Stimulated activated CD8-positive, alpha-beta memory T cell treated with anti-CD3 and anti-CD28 coated beads, Interleukin-12 subunit alpha, Interleukin-12 subunit beta, amount 100 ng/mL, for 24 hours (primary cell): ENCODE data around the gene MBD3L5.
"Not testable (repeated sequence)": the region's sequence is repeated elsewhere in the genome, so short reads cannot be mapped to it uniquely, and the experiment has no call there.

Source experiments
- DNase-seq: peaks from one replicate; pipeline ENCODE4 v3.0.0-alpha.2; 2020; ENCODE audit errors: extremely low read depth

Gene MBD3L5

DNA sequence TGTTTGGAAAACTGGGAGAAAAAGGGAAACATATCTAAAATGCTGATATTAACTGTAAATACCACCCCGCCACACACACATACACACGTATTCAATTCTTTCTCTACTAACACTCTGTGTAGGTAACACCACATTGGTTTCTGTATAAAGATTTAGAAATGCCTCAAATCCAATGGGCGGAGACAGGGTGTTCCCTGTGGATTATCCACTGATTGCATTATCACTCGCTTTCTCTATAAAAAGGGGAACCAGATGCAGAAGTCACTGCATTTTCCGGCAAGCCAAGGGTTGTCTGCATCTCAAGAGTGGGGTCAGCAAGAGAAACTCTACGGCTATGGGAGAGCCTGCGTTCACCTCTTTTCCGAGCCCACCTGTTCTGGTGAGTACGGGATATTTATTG, at the start of gene MBD3L5:
Gene MBD3L5, plus strand, starts transcription at position 301 of the 400 bp plus-strand sequence. Its CDS starts 34 bp downstream, at position 335.
- DNase-seq = not testable (repeated sequence)

DNA sequence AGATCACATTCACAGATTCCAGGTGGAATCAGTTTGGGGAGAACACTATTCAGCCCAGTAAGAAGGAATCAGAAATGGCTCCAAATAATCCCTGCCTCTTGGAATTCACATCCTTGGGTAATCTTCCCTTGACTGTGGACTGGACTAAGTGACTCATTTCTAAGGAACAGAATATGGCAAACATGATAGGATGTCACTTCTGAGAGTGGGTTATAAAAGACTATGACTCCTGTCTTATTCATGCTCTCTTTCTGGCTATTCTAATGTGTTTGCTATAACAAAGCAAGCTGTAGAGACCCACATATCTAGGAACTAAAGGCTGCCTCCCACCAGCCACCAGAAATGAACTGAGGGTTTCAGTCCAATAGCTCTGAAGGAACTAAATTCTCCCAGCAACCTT, 46.9 kb upstream of the MBD3L5 start:
- DNase-seq = no peak

DNA sequence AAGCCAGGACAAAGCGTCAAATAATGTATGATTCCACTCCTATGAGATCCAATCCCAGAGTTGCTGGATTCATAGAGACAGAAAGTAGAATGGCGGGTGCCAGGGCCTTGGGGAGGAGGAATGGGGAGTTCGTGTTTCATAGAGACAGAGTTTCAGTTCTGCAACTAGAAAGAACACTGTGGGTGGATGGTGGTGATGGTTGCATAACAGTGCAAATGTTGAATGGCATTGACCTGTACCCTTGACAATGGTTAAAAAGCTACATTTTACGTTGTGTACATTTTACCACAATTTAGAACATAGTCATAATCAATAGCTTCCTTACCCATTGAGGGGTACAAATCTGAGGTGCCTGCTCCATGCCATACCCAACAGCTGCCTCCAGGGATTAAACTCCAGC, 42.5 kb upstream of the MBD3L5 start:
- no peak for DNase-seq

DNA sequence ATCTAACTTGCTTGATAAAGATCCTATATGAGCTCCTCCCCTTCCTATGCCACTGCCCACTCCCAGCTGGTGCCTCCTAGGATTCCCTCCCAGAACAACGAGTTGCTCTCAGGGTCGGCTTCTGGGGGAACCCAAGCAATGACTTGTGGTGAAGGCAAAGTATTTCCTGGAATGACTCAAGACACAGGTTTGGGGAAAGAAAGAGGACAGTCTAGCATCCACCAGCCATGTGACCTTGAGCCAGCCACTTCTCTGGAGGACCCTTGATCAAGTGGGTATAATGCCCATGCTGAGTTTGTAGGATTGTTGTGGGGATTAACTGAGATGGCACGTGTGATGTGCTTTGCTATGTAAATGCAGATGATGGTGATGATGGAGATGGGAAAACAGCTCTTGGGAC, 42.1 kb upstream of the MBD3L5 start:
- DNase-seq = no peak

DNA sequence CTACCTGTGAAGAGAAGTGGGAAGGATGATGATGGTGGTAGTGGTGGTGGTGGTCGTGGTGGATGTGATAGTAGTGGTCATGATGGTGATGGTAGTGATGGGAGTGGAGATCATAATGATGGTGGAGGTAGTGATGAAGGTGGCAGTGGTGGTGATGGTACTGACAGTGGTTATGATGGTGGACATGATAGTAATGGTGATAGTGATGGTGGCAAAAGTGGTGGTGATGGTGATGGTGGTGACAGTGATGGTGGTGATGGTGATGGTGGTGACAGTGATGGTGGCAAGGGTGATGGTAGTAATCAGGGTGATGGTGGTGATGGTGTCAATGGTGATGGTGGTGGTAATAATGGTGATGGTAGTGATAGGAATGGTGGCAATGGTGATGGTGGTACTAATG, 35.3 kb upstream of the MBD3L5 start:
- DNase-seq = no peak

DNA sequence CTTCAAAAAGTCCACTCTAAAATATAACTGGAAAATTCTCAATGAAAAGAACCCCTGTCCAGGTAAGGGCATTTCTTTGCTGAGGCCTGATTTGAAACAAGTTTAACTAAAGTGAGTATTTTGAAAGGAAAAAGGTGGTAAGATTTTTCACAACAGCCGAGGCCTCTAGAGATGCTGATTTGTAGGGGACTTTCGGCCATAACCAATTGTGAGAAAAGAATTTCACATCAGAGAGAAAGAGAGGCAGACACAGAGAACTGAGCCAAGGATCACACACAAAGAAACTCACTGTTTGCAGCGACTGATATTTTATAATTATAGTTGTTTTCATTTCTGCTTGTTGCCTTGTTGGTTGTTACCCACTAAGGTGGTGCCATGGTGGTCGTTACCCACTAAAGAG, 33.6 kb upstream of the MBD3L5 start:
- DNase-seq = no peak

DNA sequence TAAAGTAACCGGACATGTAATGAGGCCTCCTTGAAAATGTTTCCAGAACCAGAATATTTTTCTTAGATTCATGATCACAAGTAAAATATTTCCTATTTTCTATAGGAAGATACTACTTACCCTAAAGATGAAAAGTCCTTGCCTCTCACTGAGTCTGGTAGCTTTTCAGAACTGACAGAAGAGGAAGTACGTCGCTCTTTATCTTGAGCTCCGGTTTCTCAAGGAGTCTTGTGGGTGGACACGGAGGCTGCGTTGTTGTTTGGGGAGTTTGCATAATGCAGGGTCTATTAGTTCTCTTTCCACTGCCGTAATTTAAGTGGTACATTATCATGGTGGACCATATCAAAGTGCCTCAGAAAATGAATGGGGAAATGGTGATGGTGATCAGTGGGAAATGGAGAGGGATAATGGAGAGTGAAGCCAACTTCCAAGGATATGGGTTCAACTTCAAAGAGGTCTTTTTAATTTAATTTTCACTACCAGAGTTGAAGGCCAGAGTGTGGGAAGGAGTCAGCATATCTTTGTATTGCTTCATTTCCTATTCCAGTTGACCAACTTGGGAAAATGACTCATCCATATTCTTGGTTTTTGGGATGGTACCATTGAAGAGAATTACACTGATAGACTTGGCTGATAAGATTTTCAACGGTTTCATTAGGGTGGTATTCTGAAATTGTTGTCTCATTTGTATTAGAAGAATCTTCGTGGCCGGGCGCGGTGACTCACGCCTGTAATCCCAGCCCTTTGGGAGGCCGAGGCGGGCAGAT, 32.5 kb upstream of the MBD3L5 start:
- no peak for DNase-seq

DNA sequence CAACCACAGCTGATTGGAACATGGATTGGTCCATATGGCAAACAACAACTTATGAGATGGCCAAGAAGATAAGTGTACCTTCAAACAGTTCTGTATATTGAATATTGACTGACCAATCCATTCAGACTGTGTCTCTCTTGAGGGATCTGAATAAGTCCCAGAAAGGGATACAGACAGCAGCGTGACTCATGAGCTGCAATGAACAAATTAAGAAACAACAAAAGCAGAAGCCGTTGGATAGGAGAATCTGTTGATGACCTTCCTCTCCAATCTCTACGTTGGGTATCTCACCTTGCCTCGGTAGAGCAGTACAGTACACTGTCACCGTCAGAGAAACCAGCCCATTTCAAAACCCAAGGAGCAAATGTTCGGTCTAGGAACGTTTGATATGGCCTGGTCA, 30.4 kb upstream of the MBD3L5 start:
- DNase-seq = no peak

DNA sequence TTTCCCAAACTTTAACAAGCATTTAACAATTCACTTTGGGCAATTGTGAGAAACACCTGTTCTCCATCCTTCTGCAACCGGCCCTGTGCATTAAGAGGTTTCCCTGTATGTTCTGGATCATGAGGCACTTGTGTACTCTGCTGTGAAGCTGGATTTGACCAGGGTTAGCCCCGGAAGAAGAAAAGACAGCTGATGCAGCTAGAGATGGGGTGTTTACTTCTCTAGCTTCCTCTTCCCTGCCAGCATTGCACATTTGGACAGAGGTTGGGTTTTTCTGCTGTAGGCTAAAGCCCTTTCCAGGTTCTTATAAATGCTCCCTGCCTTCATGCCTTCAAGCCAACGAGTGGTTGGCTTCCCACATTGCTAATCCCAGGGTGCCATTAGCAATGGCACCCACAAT, 30.0 kb upstream of the MBD3L5 start:
- no peak for DNase-seq

DNA sequence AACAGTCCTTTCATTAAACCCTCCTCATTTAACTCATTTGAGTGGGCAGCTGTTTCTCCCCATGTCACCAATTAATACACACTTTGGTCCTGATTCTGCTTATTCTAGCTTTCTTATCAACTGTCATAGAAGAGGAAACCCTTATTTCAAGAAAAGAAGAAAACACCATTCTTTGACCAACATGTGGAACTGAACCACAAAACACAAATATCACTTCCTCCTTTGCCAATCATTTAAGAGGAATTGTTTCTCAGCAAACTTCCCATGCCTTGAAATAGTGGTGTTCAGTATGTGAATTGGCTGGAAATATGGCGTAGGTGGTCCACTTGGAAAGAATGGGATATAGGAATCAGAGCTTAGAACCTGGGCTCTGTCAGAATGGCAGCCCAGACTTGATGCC, 29.6 kb upstream of the MBD3L5 start:
- no peak for DNase-seq

DNA sequence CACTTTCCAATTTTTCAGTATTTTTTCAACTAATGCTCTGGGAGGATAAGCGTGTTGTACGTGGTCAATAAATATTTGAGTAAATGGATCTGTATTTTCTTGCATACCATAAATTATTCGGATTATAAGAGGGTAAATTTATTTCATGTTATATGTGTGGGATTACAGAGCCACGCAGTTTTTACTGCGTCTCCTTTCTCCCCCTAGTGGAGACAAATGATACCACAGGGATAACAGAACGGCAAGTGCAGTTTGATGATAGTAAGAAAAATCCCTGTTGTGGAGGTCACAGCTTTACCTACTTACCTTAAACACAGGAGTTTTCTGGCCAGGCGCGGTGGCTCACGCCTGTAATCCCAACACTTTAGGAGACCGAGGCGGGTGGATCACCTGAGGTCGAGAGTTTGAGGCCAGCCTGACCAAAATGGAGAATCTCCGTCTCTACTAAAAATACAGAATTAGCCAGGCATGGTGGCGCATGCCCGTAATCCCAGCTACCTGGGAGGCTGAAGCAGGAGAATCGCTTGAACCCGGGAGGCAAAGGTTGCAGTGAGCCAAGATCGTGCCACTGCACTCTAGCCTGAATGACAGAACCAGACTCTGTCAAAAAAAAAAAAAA, 26.0 kb upstream of the MBD3L5 start:
- DNase-seq = no peak

DNA sequence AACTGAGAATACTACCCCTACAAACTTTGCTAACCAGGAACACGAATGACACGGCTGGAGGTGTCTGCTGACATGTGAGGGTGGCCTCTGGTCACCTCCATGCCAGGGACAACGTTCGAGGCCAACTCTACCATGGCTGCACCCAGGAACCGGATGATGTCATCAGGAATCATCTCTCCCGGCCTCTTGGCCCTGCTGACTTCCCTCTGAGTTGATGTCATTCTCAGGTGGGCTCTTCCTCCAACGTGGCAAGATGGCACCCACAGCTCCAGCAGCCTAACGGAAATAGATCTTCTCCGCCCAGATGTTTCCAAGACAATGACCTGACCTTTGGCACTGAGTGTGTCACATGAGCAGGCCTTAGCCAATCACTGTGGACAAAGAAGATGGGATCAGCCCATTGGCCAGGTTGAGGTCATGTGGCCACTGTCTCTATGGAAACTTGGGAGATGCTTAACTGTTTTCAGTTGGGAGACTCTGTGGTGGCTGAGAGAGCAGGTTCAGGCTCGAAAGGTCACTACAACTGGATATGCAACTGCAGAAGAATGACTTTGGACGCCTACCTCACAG, 24.2 kb upstream of the MBD3L5 start:
- no peak for DNase-seq

DNA sequence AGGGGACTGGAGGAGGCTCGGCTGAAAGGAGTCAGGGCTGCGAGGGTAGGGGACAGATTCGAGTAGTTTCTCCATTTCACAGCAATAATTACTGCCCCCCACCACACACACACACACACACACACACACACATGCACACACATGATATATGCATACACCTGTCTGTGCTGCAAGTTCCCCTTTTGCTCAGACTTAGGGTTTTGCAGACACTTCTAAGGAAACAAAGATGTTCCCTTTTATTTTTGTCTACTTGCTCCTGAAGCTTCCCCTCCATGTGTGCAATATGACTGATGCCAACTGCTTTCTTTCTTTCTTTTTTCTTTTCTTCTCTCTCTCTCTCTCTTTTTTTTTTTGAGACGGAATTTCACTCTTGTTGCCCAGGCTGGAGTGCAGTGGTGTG, 22.5 kb upstream of the MBD3L5 start:
- no peak for DNase-seq

DNA sequence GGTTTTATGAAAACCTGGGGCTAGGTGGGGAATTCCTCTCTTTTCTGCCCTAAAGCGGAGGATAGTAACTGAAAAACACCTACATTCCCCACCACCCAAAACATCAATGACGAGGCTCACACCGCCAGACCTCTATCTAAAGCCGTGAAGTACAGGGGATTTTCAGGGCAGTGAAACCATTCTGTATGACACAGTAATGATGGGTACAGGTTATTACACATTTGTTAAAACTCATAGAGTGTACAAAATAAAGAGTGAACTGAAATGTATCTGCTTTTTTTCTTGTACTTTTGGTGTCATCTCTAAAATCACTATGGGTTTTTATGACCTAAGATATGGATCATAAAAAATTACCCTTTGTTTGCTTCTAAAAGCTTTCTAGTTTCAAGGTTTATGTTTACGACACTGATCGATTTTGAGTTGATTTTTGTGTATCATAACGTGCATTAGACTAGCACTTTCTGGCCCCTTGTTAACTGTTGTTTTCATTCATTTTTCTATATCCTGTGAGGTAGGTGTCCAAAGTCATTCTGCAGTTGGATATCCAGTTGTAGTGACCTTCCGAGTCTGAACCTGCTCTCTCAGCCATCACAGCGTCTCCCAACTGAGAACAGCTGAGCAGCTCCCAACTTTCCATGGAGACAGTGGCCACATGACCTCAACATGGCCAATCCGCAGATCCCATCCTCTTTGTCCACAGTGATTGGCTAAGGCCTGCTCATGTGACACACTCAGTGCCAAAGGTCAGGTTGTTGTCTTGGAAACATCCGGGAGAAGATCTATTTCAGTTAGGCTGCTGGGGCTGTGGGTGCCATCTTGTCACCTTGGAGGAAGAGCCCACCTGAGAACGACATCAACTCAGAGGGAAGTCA, 19.4 kb upstream of the MBD3L5 start:
- DNase-seq = no peak

DNA sequence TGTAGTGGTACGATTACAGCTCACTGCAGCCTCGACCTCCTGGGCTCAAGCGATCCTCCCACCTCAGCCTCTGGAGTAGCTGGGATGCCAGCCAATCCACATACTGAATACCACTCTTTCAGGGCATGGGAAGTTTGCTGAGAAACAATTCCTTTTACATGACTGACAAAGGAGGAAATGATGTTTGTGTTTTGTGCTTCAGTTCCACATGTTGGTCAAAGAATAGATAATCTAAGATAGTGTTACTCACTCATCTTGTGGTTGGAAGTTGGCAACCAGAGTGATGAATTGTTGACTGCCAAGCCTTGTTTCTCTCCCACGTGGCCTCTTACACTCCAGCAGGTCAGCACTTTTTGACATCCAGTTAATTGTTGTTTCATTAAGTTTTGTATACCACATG, 16.7 kb upstream of the MBD3L5 start:
- DNase-seq = no peak

DNA sequence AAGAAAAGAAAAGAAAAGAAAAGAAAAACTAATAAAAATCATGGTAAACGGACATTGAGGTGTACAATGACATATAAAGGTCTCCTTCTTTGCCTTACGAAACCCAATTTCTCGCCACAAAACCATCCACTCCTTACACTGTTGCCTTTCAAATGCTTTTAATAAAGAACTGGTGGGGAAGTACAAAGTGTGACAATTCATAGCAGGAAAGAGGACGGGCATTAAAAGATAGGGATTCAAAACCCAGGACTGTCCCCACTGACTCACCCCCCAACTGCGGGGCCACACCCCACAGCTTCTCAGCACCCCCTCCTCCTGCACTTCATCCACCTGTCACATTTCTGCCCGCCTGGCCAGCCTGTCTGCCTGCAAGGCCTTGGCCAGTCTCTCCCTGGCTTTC, 11.6 kb upstream of the MBD3L5 start:
- DNase-seq = no peak

DNA sequence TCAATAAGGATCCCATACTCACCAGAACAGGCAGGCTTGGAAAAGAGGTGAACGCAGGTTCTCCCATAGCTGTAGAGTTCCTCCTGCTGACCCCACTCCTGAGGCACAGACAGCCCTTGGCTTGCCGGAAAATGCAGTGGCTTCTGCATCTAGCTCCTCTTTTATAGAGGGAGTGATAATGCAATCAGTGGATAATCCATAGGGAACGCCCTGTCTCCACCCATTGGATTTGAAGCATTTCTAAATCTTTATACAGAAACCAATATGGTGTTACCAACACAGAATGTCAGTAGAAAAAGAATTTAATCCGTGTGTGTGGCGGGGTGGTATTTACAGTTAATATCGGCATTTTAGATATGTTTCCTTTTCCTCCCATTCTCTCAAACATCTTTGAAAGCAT, 9.0 kb upstream of the MBD3L5 start, which contains the start of gene MBD3L2B:
Gene MBD3L2B, minus strand, starts transcription at position 101 of the 400 bp plus-strand sequence. Its CDS starts 34 bp downstream, at position 67.
- DNase-seq = not testable (repeated sequence)

DNA sequence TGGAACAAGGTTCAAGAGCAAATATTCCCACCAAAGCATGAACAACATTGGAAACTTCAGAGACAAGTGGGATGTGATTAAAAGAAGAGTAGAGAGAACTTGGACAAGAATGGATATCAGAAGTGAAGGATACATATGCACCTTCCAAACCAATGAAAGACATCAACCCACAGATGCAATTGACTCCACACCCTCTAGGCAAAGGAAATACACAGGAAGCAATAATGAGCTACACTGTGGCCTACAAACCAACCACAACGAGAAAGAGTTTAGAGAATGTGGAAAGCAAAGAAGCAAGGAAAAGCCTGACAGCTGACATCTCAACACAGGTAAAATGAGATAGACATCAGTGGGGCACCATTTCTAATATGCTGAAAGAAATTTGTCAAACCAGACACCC, 1.6 kb upstream of the MBD3L5 start:
- DNase-seq = not testable (repeated sequence)

DNA sequence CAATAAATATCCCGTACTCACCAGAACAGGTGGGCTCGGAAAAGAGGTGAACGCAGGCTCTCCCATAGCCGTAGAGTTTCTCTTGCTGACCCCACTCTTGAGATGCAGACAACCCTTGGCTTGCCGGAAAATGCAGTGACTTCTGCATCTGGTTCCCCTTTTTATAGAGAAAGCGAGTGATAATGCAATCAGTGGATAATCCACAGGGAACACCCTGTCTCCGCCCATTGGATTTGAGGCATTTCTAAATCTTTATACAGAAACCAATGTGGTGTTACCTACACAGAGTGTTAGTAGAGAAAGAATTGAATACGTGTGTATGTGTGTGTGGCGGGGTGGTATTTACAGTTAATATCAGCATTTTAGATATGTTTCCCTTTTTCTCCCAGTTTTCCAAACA, 9.7 kb downstream of the MBD3L5 start, which contains the start of gene MBD3L4:
Gene MBD3L4, minus strand, starts transcription at position 101 of the 400 bp plus-strand sequence. Its CDS starts 35 bp downstream, at position 66.
- DNase-seq = not testable (repeated sequence)

DNA sequence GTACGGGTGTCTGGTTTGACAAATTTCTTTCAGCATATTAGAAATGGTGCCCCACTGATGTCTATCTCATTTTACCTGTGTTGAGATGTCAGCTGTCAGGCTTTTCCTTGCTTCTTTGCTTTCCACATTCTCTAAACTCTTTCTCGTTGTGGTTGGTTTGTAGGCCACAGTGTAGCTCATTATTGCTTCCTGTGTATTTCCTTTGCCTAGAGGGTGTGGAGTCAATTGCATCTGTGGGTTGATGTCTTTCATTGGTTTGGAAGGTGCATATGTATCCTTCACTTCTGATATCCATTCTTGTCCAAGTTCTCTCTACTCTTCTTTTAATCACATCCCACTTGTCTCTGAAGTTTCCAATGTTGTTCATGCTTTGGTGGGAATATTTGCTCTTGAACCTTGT, 11.2 kb downstream of the MBD3L5 start:
- DNase-seq = not testable (repeated sequence)

DNA sequence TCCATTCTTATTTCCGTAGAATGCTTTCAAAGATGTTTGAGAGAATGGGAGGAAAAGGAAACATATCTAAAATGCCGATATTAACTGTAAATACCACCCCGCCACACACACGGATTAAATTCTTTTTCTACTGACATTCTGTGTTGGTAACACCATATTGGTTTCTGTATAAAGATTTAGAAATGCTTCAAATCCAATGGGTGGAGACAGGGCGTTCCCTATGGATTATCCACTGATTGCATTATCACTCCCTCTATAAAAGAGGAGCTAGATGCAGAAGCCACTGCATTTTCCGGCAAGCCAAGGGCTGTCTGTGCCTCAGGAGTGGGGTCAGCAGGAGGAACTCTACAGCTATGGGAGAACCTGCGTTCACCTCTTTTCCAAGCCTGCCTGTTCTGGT, 18.6 kb downstream of the MBD3L5 start, which contains the start of gene MBD3L2:
Gene MBD3L2, plus strand, starts transcription at position 301 of the 400 bp plus-strand sequence. Its CDS starts 53 bp downstream, at position 354.
- DNase-seq = not testable (repeated sequence)

DNA sequence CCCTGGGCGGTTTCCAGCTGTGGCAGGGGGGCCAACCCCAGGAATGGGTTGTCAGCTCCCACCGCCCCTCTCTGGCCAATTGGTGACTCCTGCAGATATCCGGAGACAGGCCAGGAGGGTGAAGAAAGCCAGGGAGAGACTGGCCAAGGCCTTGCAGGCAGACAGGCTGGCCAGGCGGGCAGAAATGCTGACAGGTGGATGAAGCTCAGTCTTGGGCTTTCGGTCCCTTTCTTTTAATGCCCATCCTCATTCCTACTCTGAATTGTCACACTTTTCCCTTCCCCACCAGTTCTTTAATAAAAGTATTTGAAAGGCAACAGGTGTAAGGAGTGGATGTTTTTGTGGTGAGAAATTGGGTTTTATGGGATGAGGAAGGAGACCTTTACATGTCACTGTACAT, 21.0 kb downstream of the MBD3L5 start:
- not testable (repeated sequence) for DNase-seq
